ENCODE measurements around the gene PLCB3.

Gene PLCB3

DNA sequence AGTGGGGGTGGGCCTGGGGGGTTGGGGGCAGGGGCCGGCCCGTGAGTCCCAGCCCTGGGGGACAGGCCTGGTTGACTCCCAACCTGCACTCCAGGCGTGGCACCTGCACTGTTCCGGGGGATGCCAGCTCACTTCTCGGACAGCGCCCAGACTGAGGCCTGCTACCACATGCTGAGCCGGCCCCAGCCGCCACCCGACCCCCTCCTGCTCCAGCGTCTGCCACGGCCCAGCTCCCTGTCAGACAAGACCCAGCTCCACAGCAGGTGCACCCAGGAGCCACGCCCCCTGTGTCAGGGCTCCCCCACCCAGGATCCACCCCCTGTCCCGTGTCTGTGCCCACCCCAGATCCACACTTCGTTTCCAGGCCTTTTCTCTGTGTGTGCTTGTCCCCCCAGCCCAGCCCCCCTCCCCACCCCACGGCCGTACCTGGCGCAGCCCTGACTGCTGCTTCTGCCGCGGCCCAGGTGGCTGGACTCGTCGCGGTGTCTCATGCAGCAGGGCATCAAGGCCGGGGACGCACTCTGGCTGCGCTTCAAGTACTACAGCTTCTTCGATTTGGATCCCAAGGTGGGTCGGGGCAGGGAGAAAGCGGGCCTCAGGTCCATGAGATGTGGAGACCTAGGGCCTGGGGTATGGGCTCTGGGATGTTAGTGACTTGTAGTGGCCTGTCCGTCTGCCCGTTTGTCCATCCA, 40.0 kb upstream of the PLCB3 start:
- H3K9me2 ChIP-seq (replicated peaks; ENCODE audit: insufficient read depth, low read length) = no peaks in the 10 kb centered on the region
- H4K20me1 ChIP-seq (ENCODE audit: low read depth, low read length) = no peaks in the 10 kb centered on the region
- H3K4me2 ChIP-seq (ENCODE audit: low read depth, low read length, poor library complexity, severe bottlenecking) = no peak overlapping the region
- peaks cover 6% of the 10 kb centered on the region for H3F3A ChIP-seq (ENCODE audit: insufficient read depth)
- no peak overlapping the region for H3K9ac ChIP-seq (ENCODE audit: low read length)
- TF ChIP-seq EZH2phosphoT487 (conservative IDR thresholded peaks at IDR 0.05; ENCODE audit: low read length) (no peak), CTCF (IDR thresholded peaks at IDR 0.05; ENCODE audit: insufficient read depth, low read length, poor library complexity, severe bottlenecking) (no peak)
- H3K79me2 ChIP-seq (ENCODE audit: insufficient read depth, low read length) = no peaks in the 10 kb centered on the region; the same call in 1 of the 2 replicates
- H3K27ac ChIP-seq (ENCODE audit: low read depth, low read length) = no peak overlapping the region
- no peak overlapping the region for H2AFZ ChIP-seq (ENCODE audit: low read depth, low read length, severe bottlenecking)
- peaks cover 4% of the 10 kb centered on the region for H3K36me3 ChIP-seq (ENCODE audit: low read length)
- no peaks in the 10 kb centered on the region for H3K27me3 ChIP-seq (ENCODE audit: low read length)
- no peaks in the 10 kb centered on the region for H3K9me3 ChIP-seq (ENCODE audit: insufficient read depth, low read length)
- no peak overlapping the region for H3K4me3 ChIP-seq (ENCODE audit: insufficient read depth, low read length, poor library complexity, severe bottlenecking)

GRCh38 chr11:64216879-64217278, 34.5 kb upstream of the PLCB3 start:
- Histone ChIP-seq H3K79me2 (ENCODE audit: insufficient read depth, low read length) (no peaks in the 10 kb centered on the region), H3K9me2 (replicated peaks; ENCODE audit: insufficient read depth, low read length) (no peaks in the 10 kb centered on the region), H3F3A (ENCODE audit: insufficient read depth) (peaks cover 4% of the 10 kb centered on the region; the same call in 1 of the 2 replicates), H3K36me3 (ENCODE audit: low read length) (peaks cover 4% of the 10 kb centered on the region), H3K4me3 (ENCODE audit: insufficient read depth, low read length, poor library complexity, severe bottlenecking) (no peak overlapping the region), H2AFZ (ENCODE audit: low read depth, low read length, severe bottlenecking) (no peak overlapping the region), H4K20me1 (ENCODE audit: low read depth, low read length) (no peaks in the 10 kb centered on the region), H3K27ac (ENCODE audit: low read depth, low read length) (no peak overlapping the region), H3K9ac (ENCODE audit: low read length) (no peak overlapping the region), H3K9me3 (ENCODE audit: insufficient read depth, low read length) (no peaks in the 10 kb centered on the region), H3K27me3 (ENCODE audit: low read length) (no peaks in the 10 kb centered on the region), H3K4me2 (ENCODE audit: low read depth, low read length, poor library complexity, severe bottlenecking) (no peak overlapping the region)
- TF ChIP-seq CTCF (IDR thresholded peaks at IDR 0.05; ENCODE audit: insufficient read depth, low read length, poor library complexity, severe bottlenecking) = no peak

- Histone ChIP-seq H3K36me3 (ENCODE audit: low read length) (peaks cover 4% of the 10 kb centered on the region), H3K9ac (ENCODE audit: low read length) (no peak overlapping the region), H3K4me2 (ENCODE audit: low read depth, low read length, poor library complexity, severe bottlenecking) (no peak overlapping the region), H3F3A (ENCODE audit: insufficient read depth) (peaks cover 14% of the 10 kb centered on the region), H3K79me2 (ENCODE audit: insufficient read depth, low read length) (no peaks in the 10 kb centered on the region), H3K9me2 (replicated peaks; ENCODE audit: insufficient read depth, low read length) (no peaks in the 10 kb centered on the region), H3K27ac (ENCODE audit: low read depth, low read length) (no peak overlapping the region), H4K20me1 (ENCODE audit: low read depth, low read length) (no peaks in the 10 kb centered on the region), H2AFZ (ENCODE audit: low read depth, low read length, severe bottlenecking) (no peak overlapping the region), H3K27me3 (ENCODE audit: low read length) (no peaks in the 10 kb centered on the region), H3K9me3 (ENCODE audit: insufficient read depth, low read length) (no peaks in the 10 kb centered on the region), H3K4me3 (ENCODE audit: insufficient read depth, low read length, poor library complexity, severe bottlenecking) (no peak overlapping the region)
- no peak for TF ChIP-seq CTCF (IDR thresholded peaks at IDR 0.05; ENCODE audit: insufficient read depth, low read length, poor library complexity, severe bottlenecking)
Observed at GRCh38 chr11:64218628-64219353, 32.5 kb upstream of the PLCB3 start.
